ENCODE data around the gene MIDN.
A peak's percentile ranks its signal among the peaks of the same experiment; 100 is the strongest.
"Not testable (repeated sequence)": the region's sequence is repeated elsewhere in the genome, so short reads cannot be mapped to it uniquely, and the experiment has no call there.

The MIDN gene

DNA sequence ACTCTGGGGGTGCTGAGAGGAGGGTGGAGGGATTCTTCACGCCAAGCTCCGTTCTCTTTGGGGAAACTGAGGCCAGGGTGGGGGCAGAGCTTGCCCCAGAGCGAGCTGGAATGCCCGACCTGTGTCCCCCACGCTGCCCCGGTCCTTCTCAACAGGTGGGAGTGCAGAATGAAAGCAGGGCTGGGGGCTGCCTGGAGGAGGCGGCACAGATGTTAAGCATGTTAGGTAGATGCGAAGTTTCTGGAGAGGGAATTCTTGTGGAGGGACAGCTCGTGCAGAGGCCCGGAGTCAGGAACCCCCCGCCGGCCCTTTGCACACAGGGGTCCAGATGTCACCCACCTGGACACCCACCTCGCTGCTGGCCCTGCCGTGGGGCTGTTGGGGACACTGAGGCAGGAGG is 46.3 kb downstream of the MIDN start:
- no peak for DNase-seq (ENCODE audit: low read depth in 2 of 2)

- DNase-seq (ENCODE audit: low read depth in 2 of 2) = peak; percentile 44 to 53
These were observed 47.0 kb downstream of the MIDN start for GRCh38 chr19:1295169-1296012.

- DNase-seq (ENCODE audit: low read depth in 2 of 2) = no peak
These were observed 47.7 kb downstream of the MIDN start for GRCh38 chr19:1296078-1296477.

- DNase-seq (ENCODE audit: low read depth in 2 of 2) = no peak
These were observed 48.3 kb downstream of the MIDN start for GRCh38 chr19:1296575-1297271.

GRCh38 chr19:1298235-1298634 is 49.9 kb downstream of the MIDN start:
- DNase-seq (ENCODE audit: low read depth in 2 of 2) = no peak

GRCh38 chr19:1299801-1300200 is 51.4 kb downstream of the MIDN start:
- no peak for DNase-seq (ENCODE audit: low read depth in 2 of 2)

DNA sequence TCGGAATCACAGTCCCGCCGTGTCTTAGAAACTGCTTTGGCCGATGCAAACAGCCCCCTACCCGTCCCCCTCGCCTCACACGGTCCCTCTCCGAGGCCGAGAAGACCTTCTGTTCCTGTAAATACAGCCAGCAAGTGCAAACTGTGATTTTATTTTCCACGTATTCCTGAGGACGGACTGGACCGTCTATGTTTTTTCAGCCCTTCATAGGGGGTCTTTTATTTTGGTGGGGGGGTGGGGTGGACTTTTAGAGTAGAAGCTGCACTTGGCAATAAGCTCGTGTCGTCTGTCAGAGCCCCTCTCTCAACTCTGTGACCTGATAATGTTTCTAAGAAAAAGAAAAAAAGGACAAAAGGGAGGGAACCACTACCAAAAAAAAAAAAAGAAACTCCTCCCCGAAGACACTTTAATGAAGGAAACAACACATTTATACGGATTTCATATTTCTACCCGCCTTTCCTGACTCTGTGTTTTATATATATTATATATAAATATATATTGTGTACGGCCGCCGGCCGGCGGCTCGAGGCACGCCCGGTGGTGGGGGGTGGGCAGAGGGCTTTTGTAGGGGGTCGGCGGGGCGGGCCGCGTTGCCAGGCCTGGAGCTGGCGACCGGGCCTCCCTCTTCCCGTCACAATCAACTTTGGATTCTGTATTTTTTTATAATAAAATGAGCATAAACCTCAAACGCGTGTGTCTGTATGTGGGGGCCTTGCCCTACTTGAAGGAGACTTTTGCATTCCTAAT is 52.5 kb downstream of the MIDN start:
- no peak for DNase-seq (ENCODE audit: low read depth in 2 of 2)

DNA sequence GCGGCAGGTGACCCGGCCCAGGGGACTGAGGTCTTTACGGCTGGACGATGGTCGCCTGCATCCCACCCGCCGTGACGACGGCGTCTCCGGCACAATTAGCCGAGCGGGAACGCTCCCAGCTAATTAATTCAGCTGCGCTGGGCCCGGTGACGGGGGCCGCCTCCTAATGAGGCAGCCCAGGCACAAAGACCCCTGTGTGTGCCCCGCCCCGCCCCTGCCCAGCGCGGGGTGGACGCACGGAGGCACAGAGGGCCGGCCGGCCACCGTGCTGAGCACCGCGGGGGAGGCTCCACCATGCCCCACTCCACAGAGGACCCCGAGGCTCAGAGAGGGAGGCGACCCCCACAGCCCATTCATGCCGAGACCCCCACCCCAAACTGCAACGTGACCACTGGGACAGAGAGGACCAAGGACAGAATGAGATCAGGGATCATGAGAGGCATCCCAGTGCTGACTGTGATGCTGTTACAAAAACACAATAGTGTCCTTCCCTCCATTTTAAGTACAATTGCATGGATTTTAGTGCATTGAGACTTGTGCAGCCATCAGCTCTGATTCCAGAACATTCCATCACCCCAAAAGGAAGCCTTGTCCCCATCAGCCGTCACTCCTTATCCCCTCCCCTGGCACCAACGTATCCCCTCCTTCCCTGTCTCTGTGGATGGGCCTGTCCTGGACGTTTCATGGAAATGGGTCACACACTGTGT is 54.3 kb downstream of the MIDN start:
- no peak for DNase-seq (ENCODE audit: low read depth in 2 of 2)

- no peak for DNase-seq (ENCODE audit: low read depth in 2 of 2)
These were observed 56.0 kb downstream of the MIDN start for GRCh38 chr19:1304197-1304924.

GRCh38 chr19:1305354-1305753 is 57.0 kb downstream of the MIDN start:
- DNase-seq (ENCODE audit: low read depth in 2 of 2) = not testable (repeated sequence)

DNA sequence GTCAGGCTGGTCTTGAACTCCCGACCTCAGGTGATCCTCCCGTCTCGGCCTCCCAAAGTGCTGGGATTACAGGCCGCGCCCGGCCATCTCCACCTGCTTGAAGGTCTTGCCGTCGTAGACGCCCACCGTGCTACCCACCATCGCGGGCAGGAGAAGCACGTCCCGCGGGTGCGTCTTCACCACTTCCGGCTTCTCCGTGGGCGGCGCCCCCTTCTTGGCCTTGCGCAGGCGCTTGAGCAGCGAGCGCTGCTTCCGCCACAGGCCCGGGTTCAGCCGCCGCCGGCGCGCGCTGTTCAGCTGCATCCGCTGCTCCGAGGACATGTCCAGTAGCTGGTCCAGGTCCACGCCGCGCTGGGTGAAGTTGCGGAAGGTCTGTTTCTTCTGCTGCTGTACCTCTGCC is 58.9 kb downstream of the MIDN start:
- DNase-seq (ENCODE audit: low read depth in 2 of 2) = no peak

GRCh38 chr19:1307755-1308303 is 59.4 kb downstream of the MIDN start:
- DNase-seq (ENCODE audit: low read depth in 2 of 2) = no peak

DNA sequence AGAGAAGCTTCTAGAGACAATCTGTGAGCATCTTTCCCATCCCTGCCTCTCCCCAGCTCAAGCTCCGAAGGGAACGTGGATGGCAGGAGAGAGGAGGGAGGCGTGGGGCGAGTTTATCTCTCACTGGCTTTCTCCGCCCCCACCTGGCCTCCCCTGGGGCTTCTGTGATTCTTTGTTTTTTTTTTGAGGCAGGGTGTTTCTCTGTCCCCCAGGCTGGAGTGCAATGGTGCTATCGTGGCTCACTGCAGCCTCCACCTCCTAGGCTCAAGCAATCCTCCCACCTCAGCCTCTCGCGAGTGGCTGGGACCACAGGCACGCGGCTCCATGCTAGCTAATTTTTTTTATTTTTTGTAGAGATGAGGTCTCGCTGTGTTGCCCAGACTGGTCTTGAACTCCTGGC is 60.3 kb downstream of the MIDN start:
- no peak for DNase-seq (ENCODE audit: low read depth in 2 of 2)
